Stimulated activated CD8-positive, alpha-beta memory T cell treated with anti-CD3 and anti-CD28 coated beads, Interleukin-7, amount 100 ng/mL, for 4 hours (primary cell): ENCODE measurements around the gene CCM2.

Experiments used
- DNase-seq, 2 donors: peaks; one replicate each; pipeline ENCODE4 v3.0.0-alpha.2; 2020; ENCODE audit warnings: low read depth in 2 of 2

CCM2 gene

GRCh38 chr7:45000093-45001032, at the start of gene CCM2:
Gene CCM2 (plus strand): TSS chr7:45000201. CDS start chr7:45000334, 133 bp downstream.
- DNase-seq, result no peak

DNA sequence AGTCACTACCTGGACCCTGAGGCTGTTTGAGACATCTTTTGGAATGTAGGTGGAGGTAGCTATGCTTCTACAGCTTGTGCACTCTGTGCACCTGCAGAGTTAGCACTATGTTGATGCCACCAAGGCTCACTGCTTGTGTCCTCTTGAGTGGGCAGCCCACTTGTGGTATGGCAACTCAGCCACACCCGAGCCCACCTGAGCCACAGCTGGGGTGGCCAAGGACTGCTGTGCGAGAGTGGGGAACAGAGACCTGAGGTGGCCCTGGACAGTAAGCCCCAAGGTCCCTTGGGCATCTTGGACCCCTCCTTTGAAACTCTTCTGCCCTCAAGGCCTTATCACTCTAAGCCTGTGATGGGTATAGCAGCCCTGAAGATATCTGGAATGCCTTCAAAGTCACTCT, 46.8 kb upstream of the CCM2 start:
- no peak for DNase-seq

- DNase-seq, result no peak
Measured at GRCh38 chr7:44955733-44956132, 44.3 kb upstream of the CCM2 start.

DNA sequence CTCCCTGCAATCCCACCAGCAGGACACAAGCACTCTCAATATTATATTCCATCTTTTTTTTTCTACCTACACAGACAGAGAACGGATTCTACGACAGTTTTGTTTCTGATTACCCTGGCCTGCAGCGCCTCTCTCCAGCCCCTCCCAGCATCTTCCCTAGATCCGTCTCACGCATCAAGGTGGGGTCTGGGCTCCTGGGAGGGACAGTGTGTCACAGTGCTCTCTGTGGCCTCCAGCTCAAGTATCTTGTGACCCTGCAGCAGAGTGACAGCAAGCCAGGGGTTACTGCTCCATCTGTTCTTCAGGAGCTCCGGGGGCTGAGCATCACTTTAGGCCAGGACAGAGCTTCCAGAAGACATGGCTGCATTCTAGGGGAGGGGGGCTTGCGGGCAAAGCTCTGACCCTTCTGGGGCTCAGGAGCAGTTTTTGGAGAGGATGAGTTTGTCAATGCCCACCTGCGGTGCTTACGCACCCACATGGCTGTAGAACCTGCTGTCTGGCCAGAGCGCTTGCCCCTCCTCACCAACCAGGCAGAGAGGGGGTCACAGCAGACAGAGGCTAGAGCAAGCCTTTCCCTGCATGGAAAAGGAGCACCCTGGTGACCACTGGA, 43.7 kb upstream of the CCM2 start:
- no peak for DNase-seq

- no peak for DNase-seq
Measured at GRCh38 chr7:44958645-44959344, 41.2 kb upstream of the CCM2 start.

- DNase-seq, result no peak
Measured at GRCh38 chr7:44959433-44959951, 40.5 kb upstream of the CCM2 start.

DNA sequence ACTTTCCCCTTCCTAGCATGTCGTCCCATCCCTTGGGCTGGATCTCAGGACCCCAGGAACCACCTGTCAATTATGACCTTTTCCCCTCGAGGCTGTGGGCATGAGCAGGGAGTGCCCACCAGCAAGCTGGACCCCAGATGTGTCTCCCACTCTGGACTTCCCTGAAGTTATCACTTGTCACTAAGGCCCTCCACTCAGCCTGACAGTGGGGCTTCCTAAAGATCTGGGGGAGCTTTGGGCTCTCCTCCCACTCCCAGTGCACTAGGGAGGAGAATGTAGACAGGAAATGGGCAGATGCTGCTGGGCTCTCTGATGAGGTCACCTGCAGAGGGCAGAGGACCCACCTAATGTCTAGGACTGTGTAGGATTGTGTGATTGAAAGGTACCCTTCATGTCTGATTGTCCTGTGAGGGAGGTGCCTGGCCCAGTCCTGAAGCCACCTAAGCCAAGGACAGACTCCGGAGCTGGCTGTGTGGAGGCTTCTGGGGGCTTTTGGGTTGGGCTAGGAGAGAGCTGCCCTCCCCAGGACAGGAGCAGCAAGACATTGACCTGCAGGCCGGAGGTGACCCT, 39.9 kb upstream of the CCM2 start:
- no peak for DNase-seq

DNA sequence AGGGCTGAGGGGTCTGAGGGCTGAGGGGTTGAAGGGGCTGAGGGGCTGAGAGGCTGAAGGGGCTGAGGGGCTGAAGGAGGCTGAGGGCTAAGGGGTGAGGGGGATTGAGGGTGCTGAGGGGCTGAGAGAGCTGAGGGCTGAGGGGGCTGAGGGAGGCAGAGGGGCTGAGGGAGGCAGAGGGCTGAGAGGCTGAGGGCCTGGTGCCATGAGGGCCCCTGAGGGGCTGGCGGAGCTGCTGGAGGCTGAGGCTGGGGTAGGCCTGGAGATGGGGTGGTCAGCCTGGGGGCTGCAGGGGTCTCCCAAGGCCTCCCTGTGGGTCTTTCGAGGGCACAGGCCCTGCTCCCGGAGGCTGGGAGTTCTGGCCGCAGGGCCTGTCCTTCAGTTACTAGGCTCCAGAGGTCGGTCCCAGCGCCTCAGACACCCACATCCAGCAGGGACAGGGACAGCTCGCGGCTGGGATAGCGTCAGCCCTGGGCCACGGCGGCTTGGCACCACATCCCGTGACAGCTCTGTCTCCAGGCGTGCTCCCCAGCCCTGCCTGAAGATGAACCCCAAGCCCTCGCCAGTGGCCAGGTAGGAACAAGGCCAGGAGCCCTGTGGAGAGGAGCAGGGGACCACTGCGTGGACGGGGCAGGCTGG, 38.0 kb upstream of the CCM2 start:
- DNase-seq, result no peak

GRCh38 chr7:44962483-44963251, 37.3 kb upstream of the CCM2 start:
- no peak for DNase-seq

GRCh38 chr7:44963364-44964290, 36.4 kb upstream of the CCM2 start:
- DNase-seq, result no peak

DNA sequence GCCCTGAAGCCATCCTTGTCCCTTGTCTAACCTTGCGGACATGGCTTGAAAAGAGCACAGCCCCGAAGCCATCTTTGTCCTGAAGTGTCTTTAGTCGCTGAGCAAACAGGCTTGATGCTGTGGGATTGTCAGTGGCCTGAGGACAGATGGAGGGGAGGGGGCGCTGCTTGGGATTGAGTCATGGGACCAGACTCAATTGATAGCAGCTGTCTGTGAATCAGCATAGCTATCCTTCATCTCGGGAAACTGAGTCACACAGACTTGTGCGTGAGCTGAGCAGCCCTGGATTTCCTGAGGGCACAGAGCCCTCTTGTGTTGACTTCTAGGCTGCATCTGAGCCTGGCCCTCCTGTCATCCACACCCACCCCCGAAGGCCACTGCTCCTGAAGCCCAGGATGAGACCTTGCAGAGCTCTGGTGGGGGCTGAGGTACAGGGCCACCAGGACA, 35.6 kb upstream of the CCM2 start:
- DNase-seq, result no peak

DNA sequence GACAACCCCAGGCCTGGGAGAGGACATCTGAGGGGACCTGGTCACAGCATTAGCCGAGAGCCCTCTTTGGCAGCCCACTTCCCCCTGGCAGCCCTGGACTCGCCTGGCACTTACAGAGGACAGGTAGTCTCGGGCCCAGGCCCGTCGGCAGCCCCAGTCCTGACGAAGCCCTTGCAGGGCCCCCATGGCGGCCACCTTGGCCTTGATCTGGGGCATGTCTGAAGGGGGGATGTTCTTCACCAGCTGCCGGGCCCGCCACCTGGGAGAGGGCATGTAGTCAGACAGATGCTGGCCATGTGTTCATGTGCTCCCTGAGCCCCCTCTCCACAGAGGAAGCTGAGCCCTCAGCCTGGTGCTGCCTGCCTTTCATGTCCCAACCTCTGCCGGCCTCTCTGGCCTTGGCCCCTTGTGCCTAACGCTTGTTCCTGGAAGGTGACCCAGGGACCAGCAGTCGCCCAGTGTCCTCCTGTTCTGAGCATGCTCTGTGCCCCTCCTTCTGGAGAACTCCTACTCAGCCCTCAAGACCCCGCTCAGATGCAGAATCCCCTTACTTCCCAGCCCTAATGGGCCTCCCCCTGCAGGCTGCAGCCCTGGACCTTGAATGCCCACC, 35.1 kb upstream of the CCM2 start:
- DNase-seq, result no peak

DNA sequence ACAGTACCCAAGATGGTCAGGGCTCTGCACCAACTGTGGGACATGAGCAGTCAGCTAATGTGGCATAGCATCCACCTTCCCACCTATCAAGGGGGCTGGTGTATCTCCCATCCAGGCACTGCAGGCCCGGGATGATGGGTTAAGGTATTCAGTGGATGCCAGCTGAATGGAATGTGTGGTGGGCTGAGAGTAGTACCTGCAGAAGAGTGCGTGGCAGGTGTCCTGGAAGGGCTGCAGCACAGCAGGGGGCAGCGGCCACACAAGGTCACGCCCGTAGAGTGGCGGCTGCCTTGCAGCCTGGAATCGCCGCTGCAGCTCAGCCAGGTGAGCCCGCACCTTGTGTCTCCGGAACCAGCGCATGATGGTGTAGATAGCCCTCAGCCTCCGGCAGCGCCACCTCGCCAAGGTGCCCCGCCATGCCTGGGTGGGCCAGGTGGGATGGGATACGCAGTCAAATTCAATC, 34.5 kb upstream of the CCM2 start:
- no peak for DNase-seq

DNA sequence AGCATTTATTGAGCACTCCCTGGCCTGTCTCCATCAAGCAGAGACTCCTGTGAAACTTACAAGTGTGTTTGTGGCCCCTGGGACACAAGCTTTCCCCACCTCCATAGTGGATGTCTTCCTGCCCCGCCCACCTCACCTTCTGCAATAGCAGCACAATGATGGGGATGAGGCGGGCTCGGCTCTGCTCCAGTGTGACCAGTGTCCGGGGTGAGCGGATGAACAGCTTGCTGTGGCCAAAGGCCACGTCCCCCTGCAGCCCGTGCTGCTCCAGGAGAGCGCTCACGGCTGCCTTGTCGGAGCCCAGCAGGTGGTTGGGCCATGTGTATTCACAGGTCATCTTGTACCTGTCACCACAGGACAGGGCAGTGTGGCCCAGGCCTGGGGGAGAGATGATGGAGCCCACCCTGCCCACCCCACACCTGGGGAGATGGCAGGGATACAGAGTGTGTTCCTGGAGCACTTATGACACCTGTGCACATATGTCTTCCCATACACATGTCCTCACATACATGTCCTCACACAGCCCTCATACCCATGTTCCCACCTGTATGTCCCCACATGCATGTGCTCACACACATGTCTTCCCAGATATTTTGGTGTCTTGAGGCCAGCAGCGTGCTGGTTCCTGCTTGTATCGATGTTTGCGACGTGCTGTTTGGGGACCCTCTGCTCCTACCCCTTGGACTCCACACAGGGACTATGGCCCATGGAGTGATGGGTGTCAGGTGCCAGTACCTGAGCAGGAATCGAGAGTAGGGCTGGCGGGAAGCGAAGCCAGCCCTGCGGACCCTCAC, 33.9 kb upstream of the CCM2 start:
- no peak for DNase-seq

DNA sequence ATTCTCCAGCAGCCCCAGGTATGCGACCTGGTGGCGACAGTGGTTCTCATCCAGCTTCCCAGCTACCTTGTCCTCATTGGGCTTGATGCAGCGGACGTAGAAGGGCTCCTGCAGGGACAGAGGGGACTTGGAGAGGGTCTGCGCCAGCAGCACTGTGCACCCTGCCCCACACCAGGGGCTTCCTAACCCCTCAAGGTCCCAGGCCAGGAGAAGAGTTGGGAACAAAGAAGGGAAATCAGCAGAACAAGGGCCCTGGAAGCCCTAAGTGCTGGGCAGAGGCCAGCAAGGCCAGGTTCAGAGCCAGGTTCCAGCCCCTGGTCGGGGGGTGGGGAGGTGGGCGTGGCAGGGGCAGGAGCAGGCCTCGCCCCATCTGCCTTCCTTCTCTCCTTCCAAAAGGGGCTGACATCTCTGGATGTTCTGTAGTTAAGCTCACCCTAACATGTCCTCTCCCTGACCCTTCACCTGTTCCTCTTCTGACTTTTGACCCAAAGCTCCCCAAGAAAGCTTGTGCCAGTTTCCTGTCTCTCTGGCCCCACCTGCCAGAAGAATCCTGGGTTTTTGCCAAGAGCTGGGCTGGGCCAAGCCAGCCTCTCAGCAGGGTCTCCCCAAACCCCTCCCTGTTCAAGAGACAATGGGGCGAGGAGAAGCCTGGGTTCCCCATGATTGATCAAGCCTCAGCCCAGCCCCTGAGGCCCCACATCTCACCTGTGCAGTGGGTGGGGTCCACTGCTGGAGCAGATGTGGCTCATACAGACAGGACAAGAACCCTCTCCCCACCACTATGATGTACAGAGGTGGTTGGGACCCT, 33.1 kb upstream of the CCM2 start:
- no peak for DNase-seq

DNA sequence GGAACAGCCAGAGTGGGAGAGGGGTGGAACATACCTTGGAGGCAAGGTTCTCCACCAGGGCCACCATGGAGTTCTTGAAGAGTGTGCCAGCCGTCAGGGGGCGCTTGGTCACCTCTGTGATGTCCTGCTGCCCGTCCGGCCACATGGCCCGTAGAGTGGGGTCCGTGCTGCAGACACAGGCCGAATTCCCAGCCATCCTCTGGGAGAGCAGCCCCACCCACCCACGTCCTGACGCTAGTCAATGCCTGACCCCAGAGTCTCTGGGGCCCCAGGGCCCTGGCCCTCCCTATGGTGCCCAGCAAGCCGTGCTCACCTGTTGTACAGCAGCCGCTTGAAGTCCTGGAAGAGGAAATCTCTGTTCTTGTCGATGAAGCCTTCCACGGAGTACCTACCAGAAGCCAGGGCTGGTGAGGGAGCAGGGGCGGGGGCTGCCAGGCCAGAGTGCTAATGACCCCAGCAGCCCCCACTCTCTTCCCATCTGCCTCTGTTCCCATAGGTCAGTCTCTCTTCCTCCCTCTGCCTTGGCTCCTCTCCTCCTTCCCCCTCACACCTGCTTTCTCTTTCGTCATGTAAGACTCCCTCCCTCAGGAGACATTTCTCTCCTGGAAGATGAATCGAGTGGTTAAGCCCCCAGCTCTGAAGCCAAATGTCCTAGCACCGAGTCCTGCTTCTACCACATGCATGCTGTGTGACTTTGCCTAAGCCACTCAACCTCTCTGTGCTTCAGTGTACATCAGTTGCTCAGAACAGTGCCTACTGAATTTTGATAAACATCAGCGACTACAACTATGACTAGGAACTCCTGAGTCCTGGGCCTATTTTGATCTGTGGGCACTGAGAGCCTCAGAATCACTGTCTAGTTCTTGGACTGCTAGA, 32.2 kb upstream of the CCM2 start:
- no peak for DNase-seq
